Esophagus muscularis mucosa (tissue), 3 donors: ENCODE data around the gene LRRC7.

Source experiments
- CTCF ChIP-seq, 3 experiments: fragments of 200-600 bp in 2 of 3; fragments of 450-650 bp in 1 of 3; sonication (generic) in 2 of 3; IDR thresholded peaks; one replicate each; pipeline ENCODE4 v1.5.1; 2017 to 2019; ENCODE audit warnings: antibody characterized with exemption in 3 of 3, mild to moderate bottlenecking in 2 of 3, moderate library complexity in 1 of 3
- POLR2A ChIP-seq: fragments of 450-650 bp; IDR thresholded peaks from one replicate; pipeline ENCODE4 v1.6.1; 2017; ENCODE audit warnings: antibody characterized with exemption, moderate library complexity, mild to moderate bottlenecking, low read depth

GRCh38 chr1:69569175-69569541 is 1.4 kb downstream of the LRRC7 start:
- TF ChIP-seq CTCF (IDR thresholded peaks at IDR 0.05): no peak
- no peak for TF ChIP-seq POLR2A
